Calu3 (cell line): Measurements from ENCODE around the gene KIF12. TPM values are rescaled to one million over a fixed set of nuclear protein-coding genes. Genes with fewer than 3 reads are reported as not detected.
"Not testable (repeated sequence)": the region's sequence is repeated elsewhere in the genome, so short reads cannot be mapped to it uniquely, and the experiment has no call there.

Source experiments
- BruUV-seq: library from RNA; stranded (reverse); fragments of 400-500 nt; replicated peaks from 2 replicates; lab custom pipeline; 2021; lab: Mats Ljungman, UMichigan
- CTCF ChIA-PET: fragments of 300-600 bp; sonication (Branson Sonifier 250); formaldehyde crosslinking; loops from one replicate; lab custom pipeline; 2022; ENCODE audit warnings: antibody characterized with exemption; lab: Charles Lee
- DNase-seq: peaks from one replicate; pipeline ENCODE4 v3.0.0; 2022
- H3K27ac Mint-ChIP-seq: one replicate; pipeline ENCODE4 v1.8.0; 2022; ENCODE audit warnings: mixed read lengths; ENCODE audit not compliant: unreplicated experiment
- H3K27me3 Mint-ChIP-seq: one replicate; pipeline ENCODE4 v1.8.0; 2022; ENCODE audit warnings: mixed read lengths; ENCODE audit not compliant: unreplicated experiment
- H3K36me3 Mint-ChIP-seq: one replicate; pipeline ENCODE4 v1.8.0; 2022; ENCODE audit warnings: mild to moderate bottlenecking, moderate library complexity, mixed read lengths; ENCODE audit not compliant: insufficient read depth, unreplicated experiment
- H3K4me1 Mint-ChIP-seq: one replicate; pipeline ENCODE4 v1.8.0; 2022; ENCODE audit warnings: mild to moderate bottlenecking, low read depth, mixed read lengths; ENCODE audit not compliant: unreplicated experiment
- H3K4me3 Mint-ChIP-seq: one replicate; pipeline ENCODE4 v1.8.0; 2022; ENCODE audit warnings: mild to moderate bottlenecking, low read depth, moderate library complexity, mixed read lengths; ENCODE audit not compliant: unreplicated experiment
- H3K9me3 Mint-ChIP-seq: one replicate; pipeline ENCODE4 v1.8.0; 2022; ENCODE audit warnings: low read depth, mixed read lengths; ENCODE audit not compliant: unreplicated experiment
- intact Hi-C: fragments of 100-400 bp; cut with micrococcal nuclease; formaldehyde crosslinking; loops from one replicate; pipeline ENCODE4 v1.10.0; 2022; ENCODE audit not compliant: unreplicated experiment
- total RNA-seq: library from RNA; stranded (reverse); gene quantifications from 2 replicates; pipeline ENCODE4 v1.2.3, GENCODE V29; 2022
- TF ChIP-seq, protein P1 (sequence below): fragments of 200-600 bp; IDR thresholded peaks from one replicate; pipeline ENCODE4 v1.8.0; 2022; ENCODE audit warnings: antibody characterized with exemption; ENCODE audit not compliant: unreplicated experiment

Gene KIF12
- total RNA-seq, 1 experiment from 2014 or later: 52.3 TPM

- H3K27ac Mint-ChIP-seq: no peak overlapping the region
- intact Hi-C loops: no loop called here
- BruUV-seq: no TSS peak
- DNase-seq: no peak
- H3K36me3 Mint-ChIP-seq: no peaks in the 10 kb centered on the region
- CTCF ChIA-PET: no interaction called here
- no peak overlapping the region for H3K4me3 Mint-ChIP-seq
- TF ChIP-seq, protein P1, sequence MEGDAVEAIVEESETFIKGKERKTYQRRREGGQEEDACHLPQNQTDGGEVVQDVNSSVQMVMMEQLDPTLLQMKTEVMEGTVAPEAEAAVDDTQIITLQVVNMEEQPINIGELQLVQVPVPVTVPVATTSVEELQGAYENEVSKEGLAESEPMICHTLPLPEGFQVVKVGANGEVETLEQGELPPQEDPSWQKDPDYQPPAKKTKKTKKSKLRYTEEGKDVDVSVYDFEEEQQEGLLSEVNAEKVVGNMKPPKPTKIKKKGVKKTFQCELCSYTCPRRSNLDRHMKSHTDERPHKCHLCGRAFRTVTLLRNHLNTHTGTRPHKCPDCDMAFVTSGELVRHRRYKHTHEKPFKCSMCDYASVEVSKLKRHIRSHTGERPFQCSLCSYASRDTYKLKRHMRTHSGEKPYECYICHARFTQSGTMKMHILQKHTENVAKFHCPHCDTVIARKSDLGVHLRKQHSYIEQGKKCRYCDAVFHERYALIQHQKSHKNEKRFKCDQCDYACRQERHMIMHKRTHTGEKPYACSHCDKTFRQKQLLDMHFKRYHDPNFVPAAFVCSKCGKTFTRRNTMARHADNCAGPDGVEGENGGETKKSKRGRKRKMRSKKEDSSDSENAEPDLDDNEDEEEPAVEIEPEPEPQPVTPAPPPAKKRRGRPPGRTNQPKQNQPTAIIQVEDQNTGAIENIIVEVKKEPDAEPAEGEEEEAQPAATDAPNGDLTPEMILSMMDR: no peak
- H3K9me3 Mint-ChIP-seq: peaks cover 3% of the 10 kb centered on the region
- H3K27me3 Mint-ChIP-seq: peaks cover 40% of the 10 kb centered on the region
- H3K4me1 Mint-ChIP-seq: no peaks in the 10 kb centered on the region
Observed at GRCh38 chr9:114130624-114131277, 31.7 kb upstream of the KIF12 start.

GRCh38 chr9:114130141-114130540 lies 31.0 kb upstream of the KIF12 start:
- intact Hi-C loops: no loop called here
- CTCF ChIA-PET: no interaction called here
- Mint-ChIP-seq H3K9me3 (peaks cover 3% of the 10 kb centered on the region), H3K27me3 (peaks cover 33% of the 10 kb centered on the region), H3K4me3 (no peak overlapping the region), H3K4me1 (no peaks in the 10 kb centered on the region), H3K27ac (no peak overlapping the region), H3K36me3 (no peaks in the 10 kb centered on the region)
- no TSS peak for BruUV-seq
- TF ChIP-seq, protein P1: no peak
- no peak for DNase-seq

- H3K9me3 Mint-ChIP-seq, H3K27ac Mint-ChIP-seq, DNase-seq, intact Hi-C loops, CTCF ChIA-PET, H3K36me3 Mint-ChIP-seq, H3K4me3 Mint-ChIP-seq, BruUV-seq, H3K4me1 Mint-ChIP-seq: not testable (repeated sequence)
- peaks cover 21% of the 10 kb centered on the region for H3K27me3 Mint-ChIP-seq
Observed at GRCh38 chr9:114128759-114129158, 29.7 kb upstream of the KIF12 start.

DNA sequence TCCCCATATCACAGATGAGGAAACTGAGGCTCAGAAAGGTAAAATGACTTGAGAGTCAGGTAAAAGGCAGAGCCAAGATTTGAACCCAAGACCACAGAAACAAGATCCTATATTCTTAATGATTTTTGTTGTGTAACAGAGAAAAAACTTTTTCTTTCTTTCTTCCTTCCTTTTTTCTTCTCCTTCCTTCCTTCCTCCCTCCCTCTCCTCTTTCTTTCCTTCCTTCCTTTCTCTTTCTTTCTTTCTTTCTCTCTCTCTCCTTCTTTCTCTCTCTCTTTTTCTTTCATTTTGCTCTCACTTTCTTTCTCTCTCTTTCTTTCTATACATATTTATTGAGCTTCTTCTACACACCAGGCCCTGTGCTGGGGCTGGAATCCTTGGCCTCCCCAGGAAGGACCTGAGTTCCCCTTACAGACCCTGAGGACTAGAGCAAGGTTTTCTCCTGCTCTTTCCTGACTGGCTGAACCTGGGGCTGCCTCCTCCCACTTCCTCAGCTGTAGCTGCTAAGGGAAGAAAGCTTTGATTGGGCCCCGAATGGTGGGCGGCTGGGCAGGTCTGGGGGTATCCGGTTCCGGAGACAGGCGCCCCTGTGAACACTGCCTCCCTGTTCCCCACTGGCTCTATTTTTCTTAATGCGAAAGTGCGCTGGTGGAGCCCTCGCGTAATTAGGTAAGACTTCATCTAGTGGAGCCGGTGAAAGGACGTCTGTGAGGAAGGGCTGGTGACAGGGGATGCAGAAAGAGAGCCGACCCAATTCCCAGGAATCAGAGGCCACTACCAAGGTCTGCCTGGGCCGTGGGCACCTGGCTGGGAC lies 27.4 kb upstream of the KIF12 start:
- no peak for DNase-seq
- CTCF ChIA-PET: interaction anchor here (0.6 kb wide), 1 partner anchor 57 kb away, joined by 7 read pairs; no protein-coding TSS in a partner anchor
- no peaks in the 10 kb centered on the region for H3K4me1 Mint-ChIP-seq
- no TSS peak for BruUV-seq
- intact Hi-C loops: no loop called here
- H3K36me3 Mint-ChIP-seq: no peaks in the 10 kb centered on the region
- H3K9me3 Mint-ChIP-seq: peaks cover 3% of the 10 kb centered on the region
- H3K27ac Mint-ChIP-seq: no peak overlapping the region
- H3K27me3 Mint-ChIP-seq: peaks cover 13% of the 10 kb centered on the region
- TF ChIP-seq, protein P1: no peak
- H3K4me3 Mint-ChIP-seq: no peak overlapping the region
